ENCODE results near the gene RPH3AL. TPM values are rescaled to one million over a fixed set of nuclear protein-coding genes. Genes with fewer than 3 reads are reported as not detected.

The RPH3AL gene
- total and polyA plus RNA-seq, 11 donors, result 2.8 to 9.4 (median 6.3) TPM

DNA sequence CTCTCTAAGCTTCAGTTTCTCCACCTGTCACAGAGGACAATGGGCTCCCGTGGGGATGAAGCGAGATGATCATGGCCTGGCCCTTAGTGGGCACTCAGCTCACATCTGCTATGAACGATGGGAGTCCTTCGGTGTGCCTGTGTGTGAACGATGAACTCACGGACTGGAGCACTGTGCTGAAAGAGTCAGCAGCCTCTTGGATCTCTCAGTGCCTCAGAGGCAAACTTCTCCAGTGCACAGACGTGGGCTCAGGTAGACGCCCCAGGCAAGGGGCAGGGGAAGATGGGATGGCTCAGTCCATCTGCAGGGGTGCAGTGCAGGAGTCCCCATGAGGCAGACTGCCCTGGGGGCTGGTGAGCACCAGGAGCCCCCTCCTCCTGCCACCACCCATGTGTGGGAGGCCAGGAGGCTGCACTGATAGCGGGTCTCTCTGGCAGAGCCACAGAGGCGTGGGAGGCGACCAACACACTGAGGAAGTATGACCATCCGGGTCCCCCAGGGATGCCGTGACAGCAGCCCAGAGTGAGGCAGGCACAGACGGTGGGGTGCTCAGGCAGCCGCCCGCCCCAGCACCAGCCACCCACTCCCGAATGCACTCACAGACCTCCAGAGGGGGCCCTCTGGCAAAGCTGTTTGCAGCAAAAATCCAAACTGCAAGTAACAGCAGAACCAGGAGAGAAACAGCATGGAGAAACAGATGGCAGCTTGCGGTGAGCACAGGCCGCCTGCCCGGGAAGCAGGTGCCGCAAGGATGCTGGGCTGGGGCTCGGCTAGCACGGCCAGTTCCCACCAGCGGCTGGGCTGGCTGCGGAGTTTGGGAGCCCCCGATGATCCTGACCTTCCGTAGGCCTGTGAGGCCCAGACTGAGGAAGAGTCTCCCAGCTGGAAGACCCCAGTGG, 82.7 kb downstream of the RPH3AL start:
- intact Hi-C loops (cut with DNase I), result loop anchor here in 3 of 10 donors (5.0 to 10.0 kb wide), 3 partner anchors 32 to 105 kb away; no protein-coding TSS in a partner anchor
- DNase-seq (peak in 2 of 5 donors; percentile 12 to 16), ATAC-seq (no peak)
- H3K9me3 ChIP-seq, result no peaks in the 10 kb centered on the region
- H3K27me3 ChIP-seq, result no peaks in the 10 kb centered on the region
- TF ChIP-seq, protein P1, sequence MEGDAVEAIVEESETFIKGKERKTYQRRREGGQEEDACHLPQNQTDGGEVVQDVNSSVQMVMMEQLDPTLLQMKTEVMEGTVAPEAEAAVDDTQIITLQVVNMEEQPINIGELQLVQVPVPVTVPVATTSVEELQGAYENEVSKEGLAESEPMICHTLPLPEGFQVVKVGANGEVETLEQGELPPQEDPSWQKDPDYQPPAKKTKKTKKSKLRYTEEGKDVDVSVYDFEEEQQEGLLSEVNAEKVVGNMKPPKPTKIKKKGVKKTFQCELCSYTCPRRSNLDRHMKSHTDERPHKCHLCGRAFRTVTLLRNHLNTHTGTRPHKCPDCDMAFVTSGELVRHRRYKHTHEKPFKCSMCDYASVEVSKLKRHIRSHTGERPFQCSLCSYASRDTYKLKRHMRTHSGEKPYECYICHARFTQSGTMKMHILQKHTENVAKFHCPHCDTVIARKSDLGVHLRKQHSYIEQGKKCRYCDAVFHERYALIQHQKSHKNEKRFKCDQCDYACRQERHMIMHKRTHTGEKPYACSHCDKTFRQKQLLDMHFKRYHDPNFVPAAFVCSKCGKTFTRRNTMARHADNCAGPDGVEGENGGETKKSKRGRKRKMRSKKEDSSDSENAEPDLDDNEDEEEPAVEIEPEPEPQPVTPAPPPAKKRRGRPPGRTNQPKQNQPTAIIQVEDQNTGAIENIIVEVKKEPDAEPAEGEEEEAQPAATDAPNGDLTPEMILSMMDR (IDR thresholded peaks at IDR 0.05), result no peak
- no peak for TF ChIP-seq POLR2A (IDR thresholded peaks at IDR 0.05)
- H3K36me3 ChIP-seq, result no peaks in the 10 kb centered on the region
- no peak overlapping the region for H3K4me3 ChIP-seq
- WGBS, 4 donors, result 82 to 92% (median 88%) methylated on average over 16 to 27 of the region's 27 CpGs
- peaks cover 0 to 32% (median 20%) of the 10 kb centered on the region in 12 donors for H3K4me1 ChIP-seq
- H3K27ac ChIP-seq, result peak overlapping the region in 2 of 12 donors; percentile 9 to 13

DNA sequence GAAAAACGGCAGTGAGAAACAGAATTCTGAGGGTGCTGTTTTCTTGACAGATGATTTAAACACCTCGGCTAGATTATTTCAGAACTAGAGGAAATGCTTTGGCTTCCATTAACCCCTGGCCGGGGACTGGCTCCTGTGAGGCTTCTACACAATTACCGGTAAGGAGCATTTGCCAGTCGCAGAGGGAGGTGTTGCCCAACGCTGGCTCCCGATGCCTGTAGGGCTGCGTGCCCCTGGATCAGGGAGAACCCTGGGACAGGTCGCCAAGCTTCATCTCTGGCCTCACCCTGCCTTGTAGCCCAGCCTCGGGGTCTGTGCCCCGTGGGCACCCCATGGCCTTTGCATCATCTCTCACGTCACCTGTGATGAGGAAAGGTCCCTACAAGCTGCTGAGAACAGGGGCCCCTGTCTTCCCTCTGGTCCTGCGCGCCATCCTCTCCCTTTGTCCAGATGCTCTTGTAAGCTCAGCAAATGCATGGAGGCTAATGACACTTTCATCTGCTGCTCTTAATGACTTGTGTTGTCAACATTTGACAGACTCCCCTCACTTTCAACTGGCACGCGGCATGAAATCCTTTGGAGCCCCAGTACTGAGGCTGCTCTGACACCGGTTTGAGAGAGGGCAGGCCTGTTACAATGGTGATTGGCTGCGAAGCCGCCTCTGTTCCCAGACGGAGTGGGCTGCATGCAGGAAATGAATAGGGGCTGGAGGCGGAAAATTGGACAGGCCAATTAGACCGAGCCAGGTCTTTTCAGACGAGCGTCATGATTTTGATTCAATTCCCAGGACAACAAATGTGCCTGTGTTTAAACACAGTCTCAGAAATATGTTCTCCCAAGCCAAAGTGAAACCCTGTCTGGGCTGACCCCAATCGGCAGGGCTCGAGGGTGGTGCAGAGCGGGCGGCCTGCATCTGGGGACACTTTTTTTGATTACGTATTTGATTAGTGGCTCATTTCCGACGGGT, 85.6 kb downstream of the RPH3AL start:
- Histone ChIP-seq H3K27me3 (no peaks in the 10 kb centered on the region), H3K4me3 (peak overlapping the region in 4 of 12 donors; percentile 12 to 16 (median 14)), H3K4me1 (peaks cover 0 to 32% (median 20%) of the 10 kb centered on the region in 12 donors), H3K27ac (peak overlapping the region; percentile 29 to 95 (median 79)), H3K9me3 (no peaks in the 10 kb centered on the region), H3K36me3 (peaks cover 0 to 4% (median 0%) of the 10 kb centered on the region in 9 donors)
- intact Hi-C loops (cut with DNase I), result loop anchor here in 2 of 10 donors (5.0 kb wide), 2 partner anchors 35 to 65 kb away; no protein-coding TSS in a partner anchor
- 47 to 56% (median 53%) methylated on average over 25 to 31 of the region's 31 CpGs for WGBS, 4 donors
- peak; percentile 84 to 95 (median 94) for ATAC-seq
- peak; percentile 72 to 82 (median 76) for DNase-seq
- no peak for TF ChIP-seq POLR2A (IDR thresholded peaks at IDR 0.05)
- TF ChIP-seq, protein P1 (IDR thresholded peaks at IDR 0.05), result peak in 1 of 12 donors; percentile 12

- ATAC-seq (no peak), DNase-seq (peak in 3 of 5 donors; percentile 2 to 15 (median 8))
- Histone ChIP-seq H3K4me1 (peaks cover 0 to 36% (median 20%) of the 10 kb centered on the region in 12 donors), H3K27me3 (no peaks in the 10 kb centered on the region), H3K36me3 (peaks cover 0 to 4% (median 0%) of the 10 kb centered on the region in 9 donors), H3K27ac (peak overlapping the region; percentile 29 to 95 (median 79)), H3K9me3 (no peaks in the 10 kb centered on the region), H3K4me3 (no peak overlapping the region)
- 72 to 83% (median 83%) methylated on average over 5 to 6 of the region's 6 CpGs for WGBS, 4 donors
- intact Hi-C loops (cut with DNase I), result loop anchor here in 2 of 10 donors (5.0 kb wide), 2 partner anchors 36 to 66 kb away; no protein-coding TSS in a partner anchor
- no peak for TF ChIP-seq POLR2A (IDR thresholded peaks at IDR 0.05)
Observed at GRCh38 chr17:266219-266618, 86.4 kb downstream of the RPH3AL start.

DNA sequence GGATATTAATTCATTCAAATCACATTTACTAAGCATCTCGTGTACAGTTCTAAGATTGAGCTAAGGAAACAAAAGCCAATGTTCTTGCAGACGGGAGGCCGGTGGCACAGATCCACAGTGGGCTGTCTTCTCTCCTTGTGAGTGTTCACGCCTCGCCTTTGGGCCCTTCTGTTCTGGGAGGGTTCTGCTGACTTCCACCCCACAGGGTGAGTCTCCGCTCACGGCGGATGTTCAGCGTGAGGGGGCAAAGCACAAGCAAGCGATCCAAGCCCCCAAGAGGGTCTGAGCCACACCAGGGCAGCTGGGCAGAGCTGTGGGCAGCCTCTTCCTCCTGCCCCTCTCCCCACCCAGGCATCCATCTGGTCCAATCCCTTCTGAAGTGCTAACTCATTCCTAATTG, 86.9 kb downstream of the RPH3AL start:
- peaks cover 0 to 4% (median 0%) of the 10 kb centered on the region in 9 donors for H3K36me3 ChIP-seq
- WGBS, 4 donors, result 46 to 66% (median 48%) methylated on average over 10 of the region's 10 CpGs
- peak overlapping the region in 7 of 12 donors; percentile 79 to 95 (median 82) for H3K27ac ChIP-seq
- H3K4me3 ChIP-seq, result peak overlapping the region in 1 of 12 donors; percentile 10
- no peaks in the 10 kb centered on the region for H3K27me3 ChIP-seq
- peak in 3 of 4 donors; percentile 36 to 66 (median 62) for ATAC-seq
- DNase-seq, result peak; percentile 36 to 75 (median 43)
- intact Hi-C loops (cut with DNase I), result loop anchor here in 2 of 10 donors (5.0 kb wide), 2 partner anchors 37 to 67 kb away; no protein-coding TSS in a partner anchor
- H3K9me3 ChIP-seq, result no peaks in the 10 kb centered on the region
- H3K4me1 ChIP-seq, result peaks cover 0 to 41% (median 22%) of the 10 kb centered on the region in 12 donors
- TF ChIP-seq, protein P1 (IDR thresholded peaks at IDR 0.05), result no peak
- TF ChIP-seq POLR2A (IDR thresholded peaks at IDR 0.05), result no peak
